ENCODE results near the gene MYH6.
"Not testable (repeated sequence)": the region's sequence is repeated elsewhere in the genome, so short reads cannot be mapped to it uniquely, and the experiment has no call there.

MYH6 gene

DNA sequence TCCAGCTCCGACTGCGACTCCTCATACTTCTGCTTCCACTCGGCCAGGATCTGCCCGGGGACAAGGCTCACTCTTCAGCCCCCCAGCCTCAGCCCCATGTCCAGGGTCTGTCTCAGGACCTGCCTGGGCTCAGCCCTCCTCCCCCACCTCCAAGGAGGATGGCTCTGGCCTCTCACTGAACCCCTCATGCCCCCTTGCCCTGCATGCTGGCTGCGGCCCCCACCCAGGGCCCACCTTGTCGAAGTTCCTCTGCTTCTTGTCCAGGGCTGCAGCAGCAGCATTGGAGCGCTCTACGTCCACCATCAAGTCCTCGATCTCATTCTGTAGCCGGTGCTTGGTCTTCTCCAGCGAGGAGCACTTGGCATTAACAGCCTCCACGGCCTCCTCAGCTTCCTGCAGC is 9.2 kb upstream of the MYH6 start:
- not testable (repeated sequence) for H3K4me3 ChIP-seq (ENCODE audit: low read length); DNase-seq (ENCODE audit: low read depth, low spot score)

DNA sequence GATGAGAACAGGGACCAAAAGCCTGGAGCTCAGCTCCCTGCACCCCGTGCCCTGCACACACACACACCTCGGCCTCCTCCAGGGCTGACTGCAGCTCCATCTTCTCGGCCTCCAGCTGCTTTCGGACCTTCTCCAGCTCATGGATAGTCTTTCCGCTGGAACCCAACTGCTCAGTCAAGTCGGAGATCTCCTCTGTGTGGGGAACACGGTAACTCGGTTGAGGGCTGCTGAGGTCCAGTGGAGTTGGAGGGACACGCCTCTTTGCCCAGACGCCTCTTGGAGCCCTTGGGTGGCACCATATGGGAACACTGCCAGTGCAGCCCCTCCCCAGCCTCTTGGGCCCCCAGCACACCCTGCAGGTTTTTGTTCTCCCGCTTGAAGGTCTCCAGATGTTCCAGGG is 8.7 kb upstream of the MYH6 start:
- no peak overlapping the region for H3K4me3 ChIP-seq (ENCODE audit: low read length)
- DNase-seq (ENCODE audit: low read depth, low spot score), result no peak

DNA sequence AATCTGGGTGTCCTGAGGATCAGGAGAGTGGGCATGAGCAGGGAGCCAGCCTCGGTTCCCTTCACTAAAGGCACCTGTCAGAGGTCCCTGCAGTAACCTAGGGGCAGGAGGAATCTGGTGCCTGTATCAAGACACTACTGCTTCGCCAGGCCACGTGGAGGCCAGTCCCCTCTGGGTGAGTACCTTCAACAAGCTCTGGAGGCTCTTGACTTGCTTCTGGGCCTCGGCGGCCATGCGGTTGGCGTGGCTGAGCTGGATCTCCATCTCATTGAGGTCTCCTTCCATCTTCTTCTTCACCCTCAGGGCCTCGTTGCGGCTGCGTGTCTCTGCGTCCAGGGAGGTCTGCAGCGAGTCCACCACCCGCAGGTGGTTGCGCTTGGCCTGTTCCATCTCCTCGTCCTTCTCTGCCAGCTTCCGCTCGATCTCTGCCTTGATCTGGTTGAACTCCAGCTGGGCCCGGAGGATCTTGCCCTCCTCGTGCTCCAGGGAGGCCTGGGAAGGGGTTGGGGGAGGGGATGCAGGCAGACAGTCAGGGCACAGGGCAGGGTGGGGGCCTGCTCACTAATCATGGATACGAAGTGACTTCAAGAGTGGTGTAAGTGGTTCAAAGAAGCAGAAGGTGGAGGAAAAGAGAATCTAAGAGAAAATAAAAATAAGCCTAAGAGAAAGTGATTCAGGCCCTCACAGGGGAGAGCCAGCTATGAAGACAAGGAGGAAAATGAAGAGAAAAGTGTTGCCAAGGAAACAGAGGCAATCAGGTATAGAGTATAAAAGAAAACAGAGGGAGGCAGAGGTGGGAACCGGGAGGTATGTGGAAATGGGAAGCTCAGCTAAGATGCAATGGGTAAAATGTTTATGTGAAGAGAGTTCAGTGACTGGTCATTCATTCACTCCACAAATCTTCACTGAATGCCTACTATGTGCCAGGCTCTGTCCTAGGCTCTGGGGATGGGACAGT is 8.0 kb upstream of the MYH6 start:
- no peak for DNase-seq (ENCODE audit: low read depth, low spot score)
- no peak overlapping the region for H3K4me3 ChIP-seq (ENCODE audit: low read length)

DNA sequence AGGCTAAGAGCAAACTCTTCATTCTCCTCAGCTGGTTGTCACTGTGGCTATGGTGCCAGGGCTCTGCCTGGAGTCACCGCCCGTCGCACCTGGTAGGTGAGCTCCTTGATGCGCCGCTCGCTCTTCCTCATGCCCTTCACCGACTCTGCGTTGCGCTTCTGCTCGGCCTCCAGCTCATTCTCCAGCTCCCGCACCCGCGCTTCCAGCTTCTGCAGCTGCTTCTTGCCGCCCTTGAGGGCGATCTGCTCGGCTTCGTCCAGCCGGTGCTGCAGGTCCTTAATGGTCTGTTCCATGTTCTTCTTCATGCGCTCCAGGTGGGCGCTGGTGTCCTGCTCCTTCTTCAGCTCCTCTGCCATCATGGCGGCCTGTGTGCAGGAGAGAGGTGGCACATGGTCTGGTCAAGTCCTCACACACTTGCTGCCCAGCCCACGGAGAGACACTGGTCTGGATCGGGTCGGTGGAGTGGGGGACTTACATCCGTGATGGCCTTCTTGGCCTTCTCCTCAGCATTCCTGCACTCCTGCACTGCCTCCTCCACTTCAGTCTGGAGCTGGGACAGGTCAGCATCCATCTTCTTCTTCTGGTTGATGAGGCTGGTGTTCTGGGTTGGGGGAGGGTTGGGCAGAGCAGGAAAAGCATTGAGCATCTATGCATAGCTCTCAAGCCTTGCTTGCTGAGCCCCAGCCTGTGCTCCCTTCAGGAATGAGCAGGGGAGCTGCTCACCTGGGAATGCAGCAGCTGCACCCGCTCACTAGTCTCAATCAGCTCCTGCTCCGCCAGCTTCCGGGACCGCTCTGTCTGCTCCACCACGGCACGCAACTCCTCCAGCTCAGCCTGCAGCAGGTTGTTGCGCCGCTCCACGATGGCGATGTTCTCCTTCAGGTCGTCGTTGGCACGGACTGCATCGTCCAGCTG is 7.1 kb upstream of the MYH6 start:
- no peak overlapping the region for H3K4me3 ChIP-seq (ENCODE audit: low read length)
- no peak for DNase-seq (ENCODE audit: low read depth, low spot score)

DNA sequence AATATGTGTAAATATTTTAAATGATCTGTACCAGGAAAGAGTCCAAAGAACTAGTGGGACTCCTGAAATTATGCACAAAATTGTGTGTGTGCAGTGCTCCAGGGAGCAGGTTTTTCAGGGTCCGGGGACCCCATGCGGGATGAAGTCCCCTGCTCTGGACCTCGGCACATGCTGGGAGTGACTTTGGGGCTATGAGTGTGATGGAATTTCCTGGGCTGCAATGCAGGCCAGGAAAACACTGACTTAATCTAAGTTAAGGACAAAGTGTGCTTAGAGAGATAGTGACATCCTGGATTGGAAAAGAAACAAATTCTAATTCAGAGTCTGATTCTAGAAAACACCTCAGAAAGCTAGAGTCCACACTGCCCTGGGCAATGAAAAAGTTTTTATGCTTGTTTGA is 6.2 kb upstream of the MYH6 start:
- no peak overlapping the region for H3K4me3 ChIP-seq (ENCODE audit: low read length)
- no peak for DNase-seq (ENCODE audit: low read depth, low spot score)

DNA sequence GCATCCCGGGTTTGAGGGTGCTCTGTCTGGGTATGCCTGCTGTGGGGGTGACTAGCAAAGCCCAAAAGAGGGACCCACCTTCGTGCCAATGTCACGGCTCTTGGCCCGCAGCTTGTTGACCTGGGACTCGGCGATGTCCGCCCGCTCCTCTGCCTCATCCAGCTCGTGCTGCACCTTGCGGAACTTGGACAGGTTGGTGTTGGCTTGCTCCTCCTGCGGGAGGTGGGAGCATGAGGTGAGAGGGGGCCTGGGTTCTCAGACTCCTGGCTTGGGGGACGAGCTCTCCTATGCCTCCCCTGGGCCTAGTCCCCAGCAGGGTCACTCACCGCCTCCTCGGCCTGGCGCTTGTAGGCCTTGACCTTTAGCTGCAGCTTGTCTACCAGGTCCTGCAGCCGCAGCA is 5.6 kb upstream of the MYH6 start:
- no peak for DNase-seq (ENCODE audit: low read depth, low spot score)

DNA sequence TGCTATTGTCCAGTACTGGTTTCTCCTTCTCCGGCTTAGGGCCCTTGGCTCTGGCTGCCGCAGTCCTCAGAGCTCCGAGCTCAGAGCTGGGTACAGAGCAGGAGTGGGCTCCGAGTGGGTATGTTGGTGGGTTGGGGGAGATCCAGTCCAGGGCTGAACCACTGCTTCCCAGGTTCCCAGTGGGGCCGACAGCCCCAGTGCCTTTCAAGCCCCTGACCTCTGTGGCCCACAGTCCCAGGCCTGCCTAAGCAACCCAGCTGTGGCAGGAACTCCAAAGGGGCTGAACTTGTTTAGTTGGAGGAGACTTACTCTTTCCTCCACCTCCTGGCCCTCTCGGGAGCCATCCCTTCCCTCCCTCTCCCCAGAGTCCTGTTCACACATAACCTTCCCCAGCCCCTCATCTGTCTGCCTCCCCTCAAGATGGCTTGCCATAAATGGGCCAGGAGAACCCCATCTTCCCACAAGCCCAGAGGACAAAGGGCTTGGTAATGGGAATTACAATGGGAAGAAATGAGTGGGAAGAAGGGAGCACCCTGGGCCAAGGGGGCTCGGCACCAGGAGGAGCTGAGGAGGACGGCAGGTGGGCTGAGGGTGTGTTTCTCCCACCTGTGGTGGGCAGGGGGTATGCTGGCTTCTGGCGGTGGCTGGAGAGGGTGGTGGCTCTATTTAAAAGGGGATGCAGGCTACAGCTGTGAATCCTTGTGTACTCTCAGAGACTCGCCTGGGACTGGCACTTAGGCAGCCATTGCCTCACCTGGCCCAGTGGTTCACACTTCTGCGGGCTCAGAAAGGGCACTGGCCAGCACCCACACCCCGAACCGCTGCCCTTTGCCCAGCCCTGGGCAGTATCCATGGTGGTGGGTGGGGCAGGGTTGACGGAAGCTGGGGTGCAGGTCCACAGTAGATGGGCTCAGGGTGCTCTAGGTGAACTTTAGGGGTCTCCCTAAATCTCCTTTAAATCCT is 3.8 kb upstream of the MYH6 start:
- H3K4me3 ChIP-seq (ENCODE audit: low read length), result no peak overlapping the region
- DNase-seq (ENCODE audit: low read depth, low spot score), result no peak

More for the DNA sequence above, 5.6 kb upstream of the MYH6 start:
- no peak overlapping the region for H3K4me3 ChIP-seq (ENCODE audit: low read length)

DNA sequence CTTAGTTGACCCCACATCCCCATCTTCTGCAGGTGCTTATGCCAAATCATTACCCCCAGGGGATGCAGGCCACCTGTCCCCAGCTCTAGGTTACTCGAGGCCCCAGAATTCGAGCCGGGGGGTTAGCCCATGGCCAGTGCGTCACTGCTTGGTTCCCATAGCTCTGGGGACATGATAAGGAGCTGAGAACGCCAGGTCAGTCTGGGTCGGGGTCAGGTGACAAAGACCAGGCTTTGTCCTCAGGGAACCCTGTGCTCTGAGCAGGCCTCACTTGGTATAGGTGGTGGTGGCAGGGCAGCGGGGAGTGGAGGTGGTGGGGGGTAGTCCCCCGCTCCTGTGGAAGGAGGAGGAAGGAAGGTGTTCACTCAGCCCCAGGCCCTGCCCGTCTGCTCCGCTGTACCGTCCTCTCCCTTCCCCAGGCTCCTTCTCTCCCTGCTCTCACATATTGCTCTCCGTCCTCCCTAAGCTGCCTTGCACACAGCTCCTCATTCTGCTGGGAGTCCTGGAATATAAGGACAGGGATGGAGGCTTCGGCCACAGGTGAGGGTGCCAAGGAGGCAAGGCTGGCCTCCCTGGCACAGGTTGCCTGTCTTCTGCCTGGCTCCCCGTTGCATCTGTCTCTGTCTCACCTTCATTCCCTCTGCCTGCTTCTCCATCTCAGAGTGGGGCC is 2.0 kb upstream of the MYH6 start:
- no peak overlapping the region for H3K4me3 ChIP-seq (ENCODE audit: low read length)
- DNase-seq (ENCODE audit: low read depth, low spot score), result no peak

DNA sequence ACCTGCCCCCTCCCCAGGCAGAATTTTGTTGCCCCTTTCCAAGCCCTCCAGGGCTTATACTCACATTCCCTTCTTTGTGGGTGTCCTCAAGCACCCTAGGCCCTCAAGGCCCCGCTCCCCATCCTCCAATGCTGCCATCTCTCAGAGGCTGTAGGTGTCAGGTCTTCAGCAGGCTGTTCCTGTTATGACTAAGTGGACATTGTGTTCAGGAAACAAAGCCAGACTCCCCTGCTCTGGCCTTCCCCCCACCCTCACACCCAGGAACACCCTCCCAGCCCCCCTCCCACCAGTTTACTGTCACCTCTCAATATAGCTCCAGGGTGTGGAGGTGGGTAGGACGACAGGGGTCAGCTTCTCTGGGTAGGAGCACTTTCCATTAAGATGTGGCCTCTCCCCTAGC is 1.4 kb upstream of the MYH6 start:
- no peak for DNase-seq (ENCODE audit: low read depth, low spot score)

DNA sequence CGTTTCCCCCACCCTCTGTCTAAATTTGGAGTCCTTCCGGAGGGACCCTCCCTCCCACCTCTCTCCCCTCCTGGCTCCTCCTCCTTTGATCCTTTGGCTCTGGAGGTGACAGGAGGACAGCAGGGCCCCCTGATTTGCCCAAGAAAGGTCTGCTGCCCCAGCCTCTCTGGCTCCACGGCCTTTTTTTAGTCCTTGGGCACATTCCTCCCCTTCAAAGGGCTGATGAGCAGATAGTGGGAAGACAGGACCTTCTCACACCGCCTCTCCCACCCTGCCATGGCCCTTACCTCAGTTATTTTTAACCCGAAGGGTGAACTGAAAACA is 196 bp upstream of the MYH6 start:
- no peak overlapping the region for H3K4me3 ChIP-seq (ENCODE audit: low read length)
- no peak for DNase-seq (ENCODE audit: low read depth, low spot score)

More for the DNA sequence above, 1.4 kb upstream of the MYH6 start:
- H3K4me3 ChIP-seq (ENCODE audit: low read length), result no peak overlapping the region

DNA sequence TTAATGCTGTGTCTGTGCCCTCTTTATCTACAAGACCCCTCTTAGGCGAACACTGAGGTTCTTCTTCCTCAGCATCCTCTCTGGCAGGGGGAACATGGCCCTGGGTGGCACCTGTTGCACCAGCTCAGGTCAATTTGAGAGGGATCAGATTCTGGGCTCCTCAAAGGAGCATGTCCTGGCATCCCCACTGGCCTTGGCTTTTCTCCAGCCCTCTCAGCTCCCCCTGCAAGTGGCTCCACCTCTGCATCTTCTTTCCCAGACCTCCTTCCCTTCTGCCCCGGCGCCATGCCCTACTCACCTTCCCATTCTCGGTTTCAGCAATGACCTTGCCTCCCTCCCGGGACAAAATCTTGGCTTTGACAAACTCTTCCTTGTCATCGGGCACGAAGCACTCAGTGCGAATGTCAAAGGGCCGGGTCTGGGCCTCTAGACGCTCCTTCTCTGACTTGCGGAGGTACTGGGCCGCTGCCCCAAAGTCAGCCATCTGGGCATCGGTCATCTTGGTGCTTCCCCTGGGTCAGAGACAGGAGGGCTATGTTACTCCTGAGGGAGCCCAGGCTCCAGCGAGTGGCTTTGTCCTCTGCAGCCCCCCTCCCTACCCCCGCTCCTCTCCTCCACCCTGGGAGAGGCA is 1.2 kb downstream of the MYH6 start:
- no peak for DNase-seq (ENCODE audit: low read depth, low spot score)
- H3K4me3 ChIP-seq (ENCODE audit: low read length), result no peak overlapping the region

DNA sequence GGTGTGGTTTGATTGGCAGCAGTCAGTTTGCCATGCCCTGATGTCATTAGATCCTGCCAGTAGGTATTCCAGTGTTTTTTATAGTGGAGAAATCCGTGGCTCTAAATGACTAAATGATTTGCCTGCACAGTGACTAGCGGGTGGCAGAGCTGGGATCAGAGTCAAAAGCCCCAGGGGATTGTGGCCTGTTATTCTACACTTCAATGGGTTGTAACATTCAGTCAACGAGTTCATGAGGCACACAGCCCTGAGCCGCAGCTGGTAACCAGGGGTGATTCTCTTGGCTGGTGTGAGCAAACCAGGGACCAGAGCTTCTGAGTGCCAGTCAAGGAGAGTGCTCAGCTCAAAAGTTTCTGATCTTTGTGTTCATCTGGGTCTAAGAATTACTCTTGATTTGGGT is 1.8 kb downstream of the MYH6 start:
- no peak overlapping the region for H3K4me3 ChIP-seq (ENCODE audit: low read length)
- DNase-seq (ENCODE audit: low read depth, low spot score), result no peak

DNA sequence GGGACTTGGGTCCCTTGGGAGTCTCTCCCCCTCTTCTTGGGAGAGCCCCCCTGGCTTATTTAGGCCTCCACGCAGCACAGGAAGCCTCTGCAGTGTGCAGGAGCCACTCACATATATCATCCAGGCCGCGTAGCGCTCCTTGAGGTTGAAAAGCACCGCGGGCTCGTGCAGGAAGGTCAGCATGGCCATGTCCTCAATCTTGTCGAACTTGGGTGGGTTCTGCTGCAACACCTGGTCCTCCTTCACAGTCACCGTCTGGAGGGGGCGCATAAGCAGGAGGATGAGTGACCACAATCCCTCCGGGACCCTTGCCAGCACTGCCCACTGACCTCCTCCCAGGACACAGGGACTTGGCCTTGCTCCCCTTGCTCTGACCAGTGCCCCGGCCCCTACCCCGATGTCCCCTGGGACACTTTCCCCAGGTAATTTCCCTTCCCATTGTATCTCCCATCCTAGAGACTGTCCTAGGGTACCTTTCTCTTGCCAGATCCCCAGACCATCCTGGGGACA is 2.5 kb downstream of the MYH6 start:
- no peak overlapping the region for H3K4me3 ChIP-seq (ENCODE audit: low read length)
- no peak for DNase-seq (ENCODE audit: low read depth, low spot score)

DNA sequence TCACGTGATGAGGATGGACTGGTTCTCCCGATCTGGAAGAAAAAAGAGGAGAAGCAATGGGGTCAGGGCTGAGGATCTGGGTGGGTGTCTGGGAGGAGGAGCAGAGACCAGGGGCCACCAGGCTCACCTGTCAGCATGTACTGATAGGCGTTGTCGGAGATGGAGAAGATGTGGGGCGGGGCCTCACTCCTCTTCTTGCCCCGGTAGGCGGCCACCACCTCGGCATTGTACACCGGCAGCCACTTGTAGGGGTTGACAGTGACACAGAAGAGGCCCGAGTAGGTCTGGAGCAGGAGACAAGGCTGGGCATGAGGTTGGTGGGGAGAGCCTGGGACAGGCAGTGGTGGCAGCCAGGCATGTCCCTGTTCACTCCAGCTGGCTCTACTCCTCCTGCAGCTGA is 3.0 kb downstream of the MYH6 start:
- DNase-seq (ENCODE audit: low read depth, low spot score), result no peak
- H3K4me3 ChIP-seq (ENCODE audit: low read length), result no peak overlapping the region

DNA sequence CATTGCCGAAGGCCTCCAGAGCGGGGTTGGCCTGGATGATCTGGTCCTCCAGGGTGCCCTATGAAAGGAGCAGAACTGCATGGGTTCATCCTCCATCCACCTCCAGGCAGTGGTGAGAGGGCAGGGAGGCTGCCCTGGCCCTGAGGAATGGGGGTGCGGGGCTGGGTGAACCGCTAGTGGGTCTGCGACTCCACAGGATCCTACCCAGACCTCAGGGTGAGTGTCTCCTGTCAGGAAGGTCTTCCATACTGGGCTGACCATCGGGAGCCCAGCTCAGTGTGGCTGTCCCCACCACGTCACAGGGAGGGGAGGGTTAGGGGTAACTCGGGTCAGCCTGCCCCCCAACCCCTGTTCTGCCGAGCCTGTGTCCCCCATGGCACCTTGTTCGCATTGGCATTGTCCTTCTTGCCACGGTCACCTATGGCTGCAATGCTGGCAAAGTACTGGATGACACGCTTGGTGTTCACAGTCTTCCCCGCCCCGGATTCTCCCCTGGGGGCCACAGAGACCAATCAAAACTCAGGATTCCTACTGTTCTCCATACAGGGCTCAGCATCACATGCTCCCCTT is 3.7 kb downstream of the MYH6 start:
- H3K4me3 ChIP-seq (ENCODE audit: low read length), result no peak overlapping the region
- no peak for DNase-seq (ENCODE audit: low read depth, low spot score)

DNA sequence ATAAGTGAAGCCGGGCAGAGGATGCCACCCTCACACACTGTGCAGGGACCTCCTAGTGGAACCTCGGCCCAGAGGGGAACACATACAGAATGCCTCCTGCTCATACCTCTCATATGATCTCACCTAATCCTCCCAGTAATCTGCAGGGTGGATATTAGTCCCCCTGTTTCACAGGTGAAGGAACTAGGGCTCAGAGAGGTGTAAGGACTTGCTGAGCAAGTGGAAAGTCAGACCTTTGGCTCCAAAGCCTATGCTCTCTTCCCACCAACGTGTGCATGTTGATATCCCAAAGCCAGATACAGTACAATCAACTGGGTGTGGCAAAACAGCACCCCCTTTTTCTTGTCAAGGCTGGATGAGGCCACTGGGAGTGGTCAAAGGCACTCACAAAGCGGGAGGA is 4.2 kb downstream of the MYH6 start:
- DNase-seq (ENCODE audit: low read depth, low spot score), result no peak
- no peak overlapping the region for H3K4me3 ChIP-seq (ENCODE audit: low read length)

DNA sequence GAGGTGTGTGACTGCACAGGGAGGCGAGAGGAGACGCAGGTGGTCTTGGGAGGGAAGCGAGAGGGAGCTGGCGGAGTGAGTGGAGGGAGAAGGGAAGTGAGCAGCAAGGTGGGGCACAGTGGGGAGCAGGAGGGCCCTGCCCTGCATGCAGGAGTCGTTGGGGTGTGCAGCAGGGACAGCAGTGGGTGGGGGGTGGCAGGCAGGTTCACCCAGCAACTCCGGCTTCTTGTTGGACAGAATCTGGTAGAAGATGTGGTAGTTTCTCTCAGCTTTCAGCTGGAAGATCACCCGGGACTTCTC is 5.0 kb downstream of the MYH6 start:
- no peak overlapping the region for H3K4me3 ChIP-seq (ENCODE audit: low read length)
- no peak for DNase-seq (ENCODE audit: low read depth, low spot score)
